Dendritic cell treated with granulocyte-macrophage colony-stimulating factor and Interleukin-4, amounts not matched to agents 40 ng/mL and 50 ng/mL, for 4 days (primary cell): ENCODE results near the gene SRRM2.
A peak's percentile ranks its signal among the peaks of the same experiment; 100 is the strongest.

Experiments used
- H3K27ac Mint-ChIP-seq: one replicate; pipeline ENCODE4 v1.8.0; 2022; ENCODE audit warnings: mild to moderate bottlenecking, mixed read lengths
- H3K27me3 Mint-ChIP-seq: one replicate; pipeline ENCODE4 v1.8.0; 2022; ENCODE audit warnings: mild to moderate bottlenecking, mixed read lengths
- H3K36me3 Mint-ChIP-seq: one replicate; pipeline ENCODE4 v1.8.0; 2022; ENCODE audit warnings: low read depth, mixed read lengths
- H3K4me1 Mint-ChIP-seq: one replicate; pipeline ENCODE4 v1.8.0; 2022; ENCODE audit warnings: low read depth, mixed read lengths
- H3K4me3 Mint-ChIP-seq: one replicate; pipeline ENCODE4 v1.8.0; 2022; ENCODE audit warnings: mild to moderate bottlenecking, moderate library complexity, mixed read lengths
- H3K9me3 Mint-ChIP-seq: one replicate; pipeline ENCODE4 v1.8.0; 2022; ENCODE audit warnings: mixed read lengths
- intact Hi-C: fragments of 100-400 bp; cut with micrococcal nuclease; formaldehyde crosslinking; loops from one replicate; pipeline ENCODE4 v1.15.0; 2022

The SRRM2 gene

DNA sequence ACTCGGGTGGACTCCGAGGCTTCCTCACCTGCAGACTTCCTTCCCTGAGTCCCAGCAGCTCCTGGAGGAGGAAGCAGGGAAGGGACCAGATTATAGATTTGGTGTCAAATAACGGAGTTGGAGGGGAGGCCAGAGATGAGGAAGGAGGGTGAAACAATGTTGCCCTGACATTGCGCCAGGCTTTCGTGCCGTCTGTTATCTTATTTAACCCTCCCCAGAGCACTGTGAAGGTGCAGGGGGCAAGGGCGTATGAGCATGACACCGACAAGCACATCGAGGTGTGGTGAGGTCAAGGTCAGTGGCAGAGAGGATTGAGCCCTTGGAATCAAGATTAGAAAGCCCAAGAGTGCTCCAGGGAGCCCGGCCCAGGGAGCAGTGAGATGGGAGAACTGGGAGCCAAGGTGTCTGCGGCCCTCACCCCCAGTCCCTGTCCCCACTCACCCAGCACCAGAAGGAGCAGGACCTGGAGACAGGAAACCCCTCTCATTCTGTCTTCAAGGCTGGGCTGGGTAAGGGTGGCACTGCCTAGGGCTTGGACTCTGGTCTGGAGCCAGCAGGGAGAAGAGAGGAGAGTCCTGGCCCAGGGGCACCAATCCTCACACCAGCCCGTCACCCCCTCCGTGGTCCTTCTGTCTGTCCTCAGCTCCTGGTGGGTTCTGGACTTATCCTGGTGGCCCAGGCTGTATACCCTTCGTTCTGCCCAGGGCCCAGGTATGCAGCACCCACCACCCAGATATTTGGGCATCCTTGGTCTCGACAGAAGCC is 33.8 kb downstream of the SRRM2 start:
- intact Hi-C loops: no loop called here
- H3K4me1 Mint-ChIP-seq: peaks cover 55% of the 10 kb centered on the region
- H3K27me3 Mint-ChIP-seq: peaks cover 58% of the 10 kb centered on the region
- peak overlapping the region; percentile 83 for H3K4me3 Mint-ChIP-seq
- H3K27ac Mint-ChIP-seq: peak overlapping the region; percentile 78
- H3K9me3 Mint-ChIP-seq: no peaks in the 10 kb centered on the region
- peaks cover 7% of the 10 kb centered on the region for H3K36me3 Mint-ChIP-seq

DNA sequence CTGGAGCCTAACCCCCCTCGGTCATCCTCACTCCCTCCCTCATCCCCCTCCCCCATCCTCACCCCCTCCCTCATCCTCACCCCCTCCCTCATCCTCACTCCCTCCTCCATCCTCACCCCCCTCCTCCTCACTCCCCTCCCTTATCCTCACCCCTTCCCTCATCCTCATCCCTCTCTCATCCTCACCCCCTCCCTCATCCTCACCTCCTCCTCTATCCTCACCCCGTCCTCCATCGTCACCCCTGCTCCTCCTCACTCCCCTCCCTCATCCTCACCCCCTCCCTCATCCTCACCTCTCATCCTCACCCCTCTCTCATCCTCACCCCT is 34.4 kb downstream of the SRRM2 start:
- intact Hi-C loops: no loop called here
- peaks cover 10% of the 10 kb centered on the region for H3K36me3 Mint-ChIP-seq
- H3K27me3 Mint-ChIP-seq: peaks cover 57% of the 10 kb centered on the region
- no peaks in the 10 kb centered on the region for H3K9me3 Mint-ChIP-seq
- peak overlapping the region; percentile 78 for H3K27ac Mint-ChIP-seq
- peaks cover 60% of the 10 kb centered on the region for H3K4me1 Mint-ChIP-seq
- peak overlapping the region; percentile 83 for H3K4me3 Mint-ChIP-seq

DNA sequence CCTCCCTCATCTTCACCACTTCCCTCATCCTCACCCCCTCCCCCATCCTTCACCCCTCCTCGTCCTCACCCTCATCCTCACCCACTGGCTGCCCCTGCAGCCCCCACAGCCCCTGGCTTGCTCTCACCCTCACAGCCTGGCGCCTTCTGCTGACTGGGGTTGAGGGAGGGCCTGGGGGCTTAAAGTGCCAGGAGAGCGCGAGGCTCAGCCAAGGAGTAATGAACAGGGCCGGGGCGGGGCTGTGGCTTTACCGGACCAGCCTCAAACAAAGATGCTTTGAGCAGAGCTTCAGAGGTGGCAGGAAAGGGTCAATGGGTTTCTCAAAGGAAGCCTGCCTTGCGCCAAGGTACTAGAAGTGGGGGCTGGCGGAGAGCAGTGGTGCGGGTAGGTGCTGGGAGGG is 35.0 kb downstream of the SRRM2 start, which contains the start of gene PRSS33:
Gene PRSS33, minus strand, starts transcription at position 155 of the 400 bp plus-strand sequence. CDS start 1,013 bp downstream, outside the sequence.
- Mint-ChIP-seq H3K4me3 (peak within 1 kb of the TSS; percentile 83), H3K9me3 (no peaks in the 10 kb centered on the region), H3K27ac (peak within 1 kb of the TSS; percentile 78), H3K27me3 (peaks cover 57% of the 10 kb centered on the region), H3K4me1 (peaks cover 66% of the 10 kb centered on the region), H3K36me3 (peaks cover 10% of the 10 kb centered on the region)
- intact Hi-C loops: no loop called here

DNA sequence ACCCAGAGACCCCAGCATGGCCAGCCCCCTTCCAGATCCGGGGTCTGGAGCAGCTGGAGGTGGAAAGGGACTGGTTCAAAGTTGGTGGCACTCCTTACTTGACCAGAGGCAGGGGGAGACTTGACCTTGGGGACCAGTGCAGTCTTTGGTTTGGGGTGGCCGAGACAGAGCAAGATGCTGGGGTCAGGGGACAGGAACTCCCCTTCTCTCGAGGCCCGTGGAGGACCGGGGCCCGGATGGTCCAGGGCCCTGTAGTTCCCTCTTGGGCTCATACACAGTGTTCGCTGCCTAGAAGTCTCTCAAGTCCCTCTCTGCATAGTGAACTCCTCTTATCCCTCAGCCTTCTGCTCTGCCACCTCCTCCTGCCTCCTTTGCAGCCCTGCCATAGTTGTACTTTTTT is 35.5 kb downstream of the SRRM2 start:
- intact Hi-C loops: no loop called here
- Mint-ChIP-seq H3K9me3 (no peaks in the 10 kb centered on the region), H3K36me3 (peaks cover 10% of the 10 kb centered on the region), H3K27ac (peak overlapping the region; percentile 9), H3K4me1 (peaks cover 68% of the 10 kb centered on the region), H3K27me3 (peaks cover 57% of the 10 kb centered on the region), H3K4me3 (peak overlapping the region; percentile 37)

DNA sequence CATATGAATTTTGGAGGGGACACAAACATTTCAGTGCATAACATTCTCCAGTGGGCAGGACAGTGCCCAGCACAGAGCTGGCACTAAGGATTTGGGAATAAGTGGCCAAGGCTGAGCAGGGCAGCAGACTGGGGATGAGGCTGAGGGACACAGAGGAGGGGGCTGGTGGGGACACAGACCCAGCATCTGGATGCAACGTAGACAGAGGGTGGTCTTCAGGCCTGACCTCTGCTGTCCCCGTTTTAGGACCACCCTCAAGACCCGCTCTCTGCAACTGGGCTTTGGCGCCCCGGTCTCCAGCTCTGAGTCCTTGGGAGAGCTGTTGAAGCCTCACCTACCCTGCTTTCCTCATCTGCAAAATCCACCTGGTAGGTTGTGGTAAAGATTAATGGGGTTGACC is 38.2 kb downstream of the SRRM2 start:
- no peaks in the 10 kb centered on the region for H3K9me3 Mint-ChIP-seq
- peaks cover 6% of the 10 kb centered on the region for H3K36me3 Mint-ChIP-seq
- H3K4me1 Mint-ChIP-seq: peaks cover 79% of the 10 kb centered on the region
- H3K4me3 Mint-ChIP-seq: no peak overlapping the region
- peak overlapping the region; percentile 93 for H3K27ac Mint-ChIP-seq
- peaks cover 41% of the 10 kb centered on the region for H3K27me3 Mint-ChIP-seq
- intact Hi-C loops: no loop called here

DNA sequence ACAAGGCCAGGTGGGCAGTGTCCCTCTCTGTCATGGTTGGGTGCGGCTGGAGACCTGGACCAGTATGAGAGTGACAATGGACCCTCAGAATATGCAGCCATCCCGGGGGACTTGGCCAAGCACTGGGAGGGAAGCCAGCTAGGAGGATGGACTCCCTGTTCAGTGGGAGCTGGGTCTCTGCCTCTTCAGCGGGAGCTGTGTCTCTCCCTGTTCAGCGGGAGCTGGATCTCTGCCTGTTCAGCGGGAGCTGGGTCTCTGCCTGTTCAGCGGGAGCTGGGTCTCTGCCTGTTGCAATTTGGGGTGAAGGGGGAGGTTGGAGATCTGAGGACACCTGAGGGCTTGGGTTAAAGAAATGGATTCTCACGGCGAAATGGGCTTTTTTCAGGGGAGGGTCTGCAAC is 38.7 kb downstream of the SRRM2 start:
- H3K27me3 Mint-ChIP-seq: peaks cover 36% of the 10 kb centered on the region
- peak overlapping the region; percentile 93 for H3K27ac Mint-ChIP-seq

DNA sequence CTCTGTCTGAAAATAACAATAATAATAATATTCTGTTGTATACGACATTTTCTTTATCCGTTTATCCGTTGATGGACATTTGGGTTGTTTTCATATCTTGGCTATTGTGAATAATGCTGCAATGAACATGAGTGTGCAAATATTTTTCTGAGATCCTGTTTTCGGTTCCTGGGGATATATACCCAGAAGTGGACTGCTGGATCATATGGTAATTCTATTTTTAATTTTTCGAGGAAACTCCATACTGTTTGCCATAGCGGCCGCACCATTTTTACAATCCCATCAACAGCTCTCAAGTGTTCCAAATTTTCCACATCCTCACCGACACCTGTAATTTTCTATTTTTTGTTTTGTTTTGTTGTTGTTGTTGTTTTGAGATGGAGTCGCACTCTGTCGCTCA is 40.5 kb downstream of the SRRM2 start:
- intact Hi-C loops: no loop called here
- Mint-ChIP-seq H3K36me3 (peaks cover 6% of the 10 kb centered on the region), H3K27ac (peak overlapping the region; percentile 93), H3K4me3 (peak overlapping the region; percentile 52), H3K27me3 (peaks cover 23% of the 10 kb centered on the region), H3K4me1 (peaks cover 77% of the 10 kb centered on the region), H3K9me3 (no peaks in the 10 kb centered on the region)

More for the DNA sequence above, 38.7 kb downstream of the SRRM2 start:
- Mint-ChIP-seq H3K9me3 (no peaks in the 10 kb centered on the region), H3K4me3 (no peak overlapping the region), H3K36me3 (peaks cover 6% of the 10 kb centered on the region), H3K4me1 (peaks cover 79% of the 10 kb centered on the region)
- intact Hi-C loops: no loop called here

DNA sequence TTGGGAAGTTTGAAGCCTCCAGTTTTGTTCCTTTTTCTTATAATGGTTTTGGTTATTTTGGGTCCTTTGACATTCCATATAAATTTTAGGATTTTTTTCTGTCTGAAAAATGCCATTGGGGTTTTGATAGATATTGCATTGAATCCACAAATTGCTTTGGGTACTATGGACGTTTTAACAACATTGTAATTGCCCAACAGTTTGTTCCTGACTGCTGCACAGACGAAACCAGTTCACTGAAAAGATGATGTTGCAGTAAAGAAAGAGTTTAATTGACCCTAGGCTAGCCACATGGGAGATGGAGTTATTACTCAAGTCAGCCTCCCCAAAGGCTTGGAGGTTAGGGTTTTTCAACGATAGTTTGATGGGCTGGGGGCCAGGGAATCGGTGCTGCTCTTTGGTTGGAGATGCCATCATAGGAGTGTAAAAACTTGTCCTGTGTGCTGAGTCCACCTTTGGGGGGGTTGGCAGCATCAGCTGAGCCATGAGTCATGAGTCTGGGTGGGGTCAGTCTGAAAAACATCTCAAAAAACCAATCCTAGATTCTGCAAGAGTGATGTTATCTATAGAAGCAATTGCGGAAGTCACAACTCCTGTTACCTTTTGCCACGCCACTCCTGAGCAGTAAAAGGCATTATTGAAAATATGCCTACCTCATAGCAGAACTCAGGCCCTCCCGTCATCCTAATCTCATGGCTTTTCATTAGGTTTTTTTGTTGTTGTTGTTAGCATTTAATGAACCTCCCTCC is 43.1 kb downstream of the SRRM2 start:
- H3K9me3 Mint-ChIP-seq: no peaks in the 10 kb centered on the region

DNA sequence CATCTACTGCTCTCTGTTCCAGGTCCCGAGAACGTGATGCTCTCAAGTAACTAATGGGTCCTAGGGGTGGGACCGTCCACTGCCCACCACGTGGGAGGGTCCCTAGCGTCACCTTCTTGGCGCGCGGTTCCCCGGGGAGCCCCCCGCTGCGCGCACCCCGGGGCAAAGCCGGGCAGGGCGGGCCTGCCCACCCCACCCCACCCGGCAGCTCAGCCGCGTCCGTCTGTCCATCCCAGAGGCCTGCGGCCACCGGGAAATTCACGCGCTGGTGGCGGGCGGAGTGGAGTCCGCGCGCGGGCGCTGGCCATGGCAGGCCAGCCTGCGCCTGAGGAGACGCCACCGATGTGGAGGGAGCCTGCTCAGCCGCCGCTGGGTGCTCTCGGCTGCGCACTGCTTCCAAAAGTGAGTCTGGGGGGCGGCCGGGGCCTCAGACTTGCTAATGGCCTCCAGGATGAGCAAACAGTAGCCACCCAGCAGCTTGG is 46.3 kb downstream of the SRRM2 start:
- Mint-ChIP-seq H3K4me1 (peaks cover 52% of the 10 kb centered on the region), H3K4me3 (no peak overlapping the region), H3K9me3 (peaks cover 7% of the 10 kb centered on the region), H3K36me3 (no peaks in the 10 kb centered on the region), H3K27ac (no peak overlapping the region), H3K27me3 (peaks cover 4% of the 10 kb centered on the region)
- intact Hi-C loops: no loop called here

More for the DNA sequence above, 43.1 kb downstream of the SRRM2 start:
- intact Hi-C loops: no loop called here
- Mint-ChIP-seq H3K27me3 (peaks cover 2% of the 10 kb centered on the region), H3K4me1 (peaks cover 74% of the 10 kb centered on the region), H3K4me3 (no peak overlapping the region), H3K27ac (peak overlapping the region; percentile 93), H3K36me3 (peaks cover 6% of the 10 kb centered on the region)

DNA sequence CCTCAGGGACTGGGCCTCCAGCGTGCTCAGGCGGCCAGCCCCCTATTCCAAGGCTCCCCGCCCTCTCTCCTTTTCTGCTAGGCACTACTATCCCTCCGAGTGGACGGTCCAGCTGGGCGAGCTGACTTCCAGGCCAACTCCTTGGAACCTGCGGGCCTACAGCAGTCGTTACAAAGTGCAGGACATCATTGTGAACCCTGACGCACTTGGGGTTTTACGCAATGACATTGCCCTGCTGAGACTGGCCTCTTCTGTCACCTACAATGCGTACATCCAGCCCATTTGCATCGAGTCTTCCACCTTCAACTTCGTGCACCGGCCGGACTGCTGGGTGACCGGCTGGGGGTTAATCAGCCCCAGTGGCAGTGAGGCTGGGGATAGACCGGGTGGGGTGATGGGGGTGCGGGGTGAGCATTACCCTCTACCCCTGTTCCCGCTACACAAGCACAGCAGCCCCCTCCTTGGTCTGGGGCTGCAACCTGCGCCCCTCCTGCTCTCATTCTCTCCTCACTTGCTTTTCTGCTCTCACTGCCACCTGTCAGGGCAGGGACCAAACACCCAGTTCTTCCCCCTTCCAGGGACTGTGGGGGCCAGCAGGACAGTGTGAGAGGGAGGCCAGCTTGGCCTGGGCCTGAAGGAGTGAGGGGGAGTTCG is 46.9 kb downstream of the SRRM2 start:
- Mint-ChIP-seq H3K4me1 (peaks cover 46% of the 10 kb centered on the region), H3K4me3 (no peak overlapping the region), H3K27ac (no peak overlapping the region), H3K9me3 (peaks cover 13% of the 10 kb centered on the region), H3K27me3 (peaks cover 7% of the 10 kb centered on the region), H3K36me3 (no peaks in the 10 kb centered on the region)
- intact Hi-C loops: no loop called here

DNA sequence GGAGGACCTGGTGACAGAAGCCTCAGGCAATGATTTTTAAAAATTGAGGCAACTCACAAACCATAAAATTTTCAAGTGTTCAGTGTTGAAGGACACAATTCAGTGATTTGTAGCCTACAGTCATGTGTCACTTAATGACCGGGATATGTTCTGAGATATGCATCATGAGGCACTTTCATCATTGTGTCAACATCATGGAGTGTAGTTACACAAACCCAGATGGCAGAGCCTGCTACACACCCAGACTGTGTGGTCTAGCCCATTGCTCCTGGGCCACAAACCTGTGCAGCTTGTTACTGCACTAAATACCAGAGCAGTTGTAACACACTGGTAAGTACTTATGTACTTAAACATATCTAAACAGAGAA is 47.4 kb downstream of the SRRM2 start:
- intact Hi-C loops: no loop called here
- Mint-ChIP-seq H3K27me3 (peaks cover 7% of the 10 kb centered on the region), H3K36me3 (no peaks in the 10 kb centered on the region), H3K9me3 (peaks cover 17% of the 10 kb centered on the region), H3K4me3 (no peak overlapping the region), H3K27ac (no peak overlapping the region), H3K4me1 (peaks cover 41% of the 10 kb centered on the region)

DNA sequence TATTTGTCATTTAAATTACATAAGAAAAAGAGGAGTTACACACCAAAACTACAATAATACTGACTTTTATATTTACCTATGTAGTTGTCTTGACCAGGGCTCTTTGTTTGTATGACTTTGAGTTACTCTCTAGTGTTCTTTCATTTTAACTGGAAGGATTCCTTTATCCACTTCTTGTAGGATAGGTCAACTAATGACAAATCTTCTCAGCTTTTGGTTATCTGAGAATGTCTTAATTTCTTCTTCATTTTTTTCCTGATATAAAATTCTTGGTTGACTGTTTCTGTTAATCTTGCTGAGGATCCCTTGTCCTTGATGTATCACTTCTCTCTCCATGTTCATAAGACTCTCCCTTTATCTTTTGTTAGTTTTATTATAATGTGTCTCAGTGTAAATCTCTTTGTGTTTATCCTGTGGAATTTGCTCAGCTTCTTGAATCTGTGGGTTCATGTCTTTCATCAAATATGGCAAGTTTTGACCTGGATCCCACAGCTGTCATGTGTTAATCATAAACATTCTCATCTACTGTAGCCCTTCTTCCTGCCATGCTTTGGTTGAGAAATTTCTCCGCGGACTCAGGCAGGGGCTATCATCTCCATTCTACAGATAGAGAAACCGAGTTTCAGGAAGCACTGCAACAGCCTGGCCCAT is 51.2 kb downstream of the SRRM2 start:
- Mint-ChIP-seq H3K27me3 (peaks cover 30% of the 10 kb centered on the region), H3K27ac (no peak overlapping the region), H3K36me3 (no peaks in the 10 kb centered on the region), H3K9me3 (peaks cover 17% of the 10 kb centered on the region), H3K4me3 (no peak overlapping the region), H3K4me1 (peaks cover 17% of the 10 kb centered on the region)
- intact Hi-C loops: no loop called here

DNA sequence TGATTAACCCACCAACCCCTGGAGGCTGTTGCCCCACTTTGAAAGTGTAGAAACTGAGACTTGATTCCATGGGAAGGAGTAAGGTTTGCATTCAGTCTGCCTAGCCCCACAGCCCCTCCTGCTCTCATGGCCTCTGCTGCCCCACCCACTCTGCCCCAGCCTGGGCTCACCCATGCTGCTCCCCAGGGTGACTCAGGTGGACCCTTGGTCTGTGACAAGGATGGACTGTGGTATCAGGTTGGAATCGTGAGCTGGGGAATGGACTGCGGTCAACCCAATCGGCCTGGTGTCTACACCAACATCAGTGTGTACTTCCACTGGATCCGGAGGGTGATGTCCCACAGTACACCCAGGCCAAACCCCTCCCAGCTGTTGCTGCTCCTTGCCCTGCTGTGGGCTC is 52.3 kb downstream of the SRRM2 start:
- H3K36me3 Mint-ChIP-seq: no peaks in the 10 kb centered on the region
- H3K4me3 Mint-ChIP-seq: no peak overlapping the region
- peaks cover 17% of the 10 kb centered on the region for H3K9me3 Mint-ChIP-seq
- intact Hi-C loops: no loop called here
- peaks cover 39% of the 10 kb centered on the region for H3K27me3 Mint-ChIP-seq
- H3K27ac Mint-ChIP-seq: no peak overlapping the region
- peaks cover 10% of the 10 kb centered on the region for H3K4me1 Mint-ChIP-seq
